ENCODE results near the gene RGL4. TPM values are rescaled to one million over a fixed set of nuclear protein-coding genes. Genes with fewer than 3 reads are reported as not detected.

The RGL4 gene
- total RNA-seq, 1 donor from 2014 or later: 1.9 TPM

GRCh38 chr22:23708270-23708669 is 17.5 kb downstream of the RGL4 start:
- Histone ChIP-seq H3K4me1 (no peaks in the 10 kb centered on the region), H3K4me3 (no peak overlapping the region), H3K9me3 (no peaks in the 10 kb centered on the region), H3K36me3 (peaks cover 97% of the 10 kb centered on the region), H3K27me3 (ENCODE audit: low read depth) (no peaks in the 10 kb centered on the region), H3K27ac (no peak overlapping the region)
- no peak for DNase-seq
- no peak for TF ChIP-seq CTCF (IDR thresholded peaks at IDR 0.05)
- intact Hi-C loops (cut with DNase I): no loop called here
- no peak for ATAC-seq

DNA sequence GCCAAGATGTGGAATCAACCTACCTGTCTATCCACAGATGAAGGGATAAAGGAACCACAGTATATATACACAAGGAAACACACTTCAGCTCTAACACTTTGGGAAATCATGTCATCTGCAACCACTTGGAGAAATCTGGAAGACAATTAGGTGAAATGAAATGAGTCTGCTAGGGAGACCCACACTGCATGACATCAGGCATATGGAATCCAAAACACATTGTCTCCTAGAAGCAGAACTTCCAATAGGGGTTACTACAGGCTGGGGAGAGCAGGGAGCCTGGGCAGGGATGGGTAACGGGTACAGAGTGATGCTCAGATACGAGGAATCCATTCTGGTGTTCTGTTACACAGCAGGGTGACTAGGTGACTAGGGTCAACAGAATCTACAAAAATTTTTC is 18.3 kb downstream of the RGL4 start:
- no peak for ATAC-seq
- H3K36me3 ChIP-seq: peaks cover 100% of the 10 kb centered on the region
- H3K4me3 ChIP-seq: no peak overlapping the region
- no peaks in the 10 kb centered on the region for H3K27me3 ChIP-seq (ENCODE audit: low read depth)
- DNase-seq: no peak
- no peak overlapping the region for H3K27ac ChIP-seq
- TF ChIP-seq CTCF (IDR thresholded peaks at IDR 0.05): no peak
- no peaks in the 10 kb centered on the region for H3K4me1 ChIP-seq
- H3K9me3 ChIP-seq: no peaks in the 10 kb centered on the region
- intact Hi-C loops (cut with DNase I): no loop called here

DNA sequence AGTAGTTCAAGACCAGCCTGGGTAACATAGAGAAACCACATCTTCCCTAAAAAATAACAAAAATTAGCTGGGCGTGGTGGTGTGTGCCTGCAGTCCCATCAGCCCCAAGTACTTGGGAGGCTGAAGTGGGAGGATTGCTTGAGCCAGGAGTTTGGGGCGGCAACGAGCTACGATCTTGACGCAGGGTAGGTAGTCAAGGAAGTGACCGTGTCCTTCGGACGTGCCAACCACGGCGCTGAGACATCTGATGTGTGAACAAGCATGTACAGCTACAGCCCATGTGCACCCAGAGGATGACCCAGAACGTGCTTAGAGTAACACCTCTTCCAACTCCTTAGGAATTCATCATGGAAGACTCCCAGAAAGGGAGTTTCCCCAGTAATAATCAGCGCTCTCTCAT is 21.4 kb downstream of the RGL4 start:
- H3K4me3 ChIP-seq: no peak overlapping the region
- DNase-seq: no peak

GRCh38 chr22:23713696-23714595 is 23.1 kb downstream of the RGL4 start:
- no peak for DNase-seq
- H3K9me3 ChIP-seq: no peaks in the 10 kb centered on the region
- no peak overlapping the region for H3K27ac ChIP-seq
- H3K36me3 ChIP-seq: peaks cover 60% of the 10 kb centered on the region
- intact Hi-C loops (cut with DNase I): no loop called here
- ATAC-seq: no peak
- H3K4me1 ChIP-seq: peaks cover 18% of the 10 kb centered on the region
- H3K27me3 ChIP-seq (ENCODE audit: low read depth): no peaks in the 10 kb centered on the region
- TF ChIP-seq CTCF (IDR thresholded peaks at IDR 0.05): no peak
- H3K4me3 ChIP-seq: no peak overlapping the region

More for the DNA sequence above, 21.4 kb downstream of the RGL4 start:
- Histone ChIP-seq H3K27me3 (ENCODE audit: low read depth) (no peaks in the 10 kb centered on the region), H3K9me3 (no peaks in the 10 kb centered on the region), H3K36me3 (peaks cover 77% of the 10 kb centered on the region), H3K27ac (no peak overlapping the region), H3K4me1 (peaks cover 14% of the 10 kb centered on the region)
- ATAC-seq: no peak
- no peak for TF ChIP-seq CTCF (IDR thresholded peaks at IDR 0.05)
- intact Hi-C loops (cut with DNase I): no loop called here

GRCh38 chr22:23714596-23715578 is 24.1 kb downstream of the RGL4 start:
- DNase-seq (no peak), ATAC-seq (no peak)
- Histone ChIP-seq H3K36me3 (peaks cover 51% of the 10 kb centered on the region), H3K27ac (no peak overlapping the region), H3K27me3 (ENCODE audit: low read depth) (no peaks in the 10 kb centered on the region), H3K9me3 (no peaks in the 10 kb centered on the region), H3K4me1 (peaks cover 18% of the 10 kb centered on the region), H3K4me3 (no peak overlapping the region)
- no peak for TF ChIP-seq CTCF (IDR thresholded peaks at IDR 0.05)
- intact Hi-C loops (cut with DNase I): no loop called here

Data from lower lobe of right lung (tissue), 2 donors.